ENCODE data around the gene ELP5.

The ELP5 gene

GRCh38 chr17:7224110-7224509 lies 27.9 kb upstream of the ELP5 start:
- no peak for TF ChIP-seq CTCF (IDR thresholded peaks at IDR 0.05; ENCODE audit: low read length, missing control alignments)
- H3K4me3 ChIP-seq (replicated peaks; ENCODE audit: low read depth, low read length) = no peak overlapping the region
- DNase-seq (ENCODE audit: low read depth) = no peak

- DNase-seq (ENCODE audit: low read depth) = no peak
- TF ChIP-seq CTCF (IDR thresholded peaks at IDR 0.05; ENCODE audit: low read length, missing control alignments) = no peak
- H3K4me3 ChIP-seq (replicated peaks; ENCODE audit: low read depth, low read length) = no peak overlapping the region
Measured at GRCh38 chr17:7224661-7225111, 27.3 kb upstream of the ELP5 start.

- H3K4me3 ChIP-seq (replicated peaks; ENCODE audit: low read depth, low read length) = no peak overlapping the region
- DNase-seq (ENCODE audit: low read depth) = no peak
- no peak for TF ChIP-seq CTCF (IDR thresholded peaks at IDR 0.05; ENCODE audit: low read length, missing control alignments)
Measured at GRCh38 chr17:7225711-7226331, 26.2 kb upstream of the ELP5 start.

GRCh38 chr17:7226721-7227710 lies 25.0 kb upstream of the ELP5 start:
- DNase-seq (ENCODE audit: low read depth) = no peak
- no peak for TF ChIP-seq CTCF (IDR thresholded peaks at IDR 0.05; ENCODE audit: low read length, missing control alignments)
- no peak overlapping the region for H3K4me3 ChIP-seq (replicated peaks; ENCODE audit: low read depth, low read length)

GRCh38 chr17:7228920-7229319 lies 23.1 kb upstream of the ELP5 start:
- TF ChIP-seq CTCF (IDR thresholded peaks at IDR 0.05; ENCODE audit: low read length, missing control alignments) = no peak
- H3K4me3 ChIP-seq (replicated peaks; ENCODE audit: low read depth, low read length) = no peak overlapping the region
- no peak for DNase-seq (ENCODE audit: low read depth)

- no peak overlapping the region for H3K4me3 ChIP-seq (replicated peaks; ENCODE audit: low read depth, low read length)
- no peak for DNase-seq (ENCODE audit: low read depth)
- no peak for TF ChIP-seq CTCF (IDR thresholded peaks at IDR 0.05; ENCODE audit: low read length, missing control alignments)
Measured at GRCh38 chr17:7229504-7229903, 22.5 kb upstream of the ELP5 start.

Data from fibroblast of pulmonary artery (primary cell).